ENCODE measurements around the gene NALF2.

DNA sequence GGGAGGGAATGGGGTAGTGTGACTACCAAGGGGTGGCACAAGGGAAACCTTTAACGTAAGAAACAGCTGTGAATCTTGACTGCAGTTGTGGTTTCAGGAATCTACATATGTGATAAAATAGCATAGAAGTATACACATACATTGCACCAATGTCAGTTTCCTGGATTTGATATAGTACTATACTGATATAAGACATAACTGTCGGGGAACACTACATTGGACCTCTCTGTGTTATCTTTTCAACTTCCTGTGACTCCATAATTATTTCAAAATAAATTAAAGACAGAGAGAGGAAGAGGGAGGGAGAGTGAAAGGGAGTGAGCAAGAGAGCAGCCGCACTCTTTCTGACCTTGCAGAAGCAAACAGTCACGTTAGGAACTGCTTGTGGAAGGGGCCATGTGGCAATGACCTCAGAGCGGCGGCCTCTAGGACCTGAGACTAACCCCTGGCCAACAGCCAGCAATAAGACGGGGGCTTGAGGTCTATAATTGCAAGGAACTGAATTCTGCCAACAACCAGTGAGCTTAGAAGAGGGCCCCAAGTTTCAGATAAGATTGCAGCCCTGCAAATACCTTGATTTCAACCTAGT lies 47.4 kb downstream of the NALF2 start:
- TF ChIP-seq, protein P1, sequence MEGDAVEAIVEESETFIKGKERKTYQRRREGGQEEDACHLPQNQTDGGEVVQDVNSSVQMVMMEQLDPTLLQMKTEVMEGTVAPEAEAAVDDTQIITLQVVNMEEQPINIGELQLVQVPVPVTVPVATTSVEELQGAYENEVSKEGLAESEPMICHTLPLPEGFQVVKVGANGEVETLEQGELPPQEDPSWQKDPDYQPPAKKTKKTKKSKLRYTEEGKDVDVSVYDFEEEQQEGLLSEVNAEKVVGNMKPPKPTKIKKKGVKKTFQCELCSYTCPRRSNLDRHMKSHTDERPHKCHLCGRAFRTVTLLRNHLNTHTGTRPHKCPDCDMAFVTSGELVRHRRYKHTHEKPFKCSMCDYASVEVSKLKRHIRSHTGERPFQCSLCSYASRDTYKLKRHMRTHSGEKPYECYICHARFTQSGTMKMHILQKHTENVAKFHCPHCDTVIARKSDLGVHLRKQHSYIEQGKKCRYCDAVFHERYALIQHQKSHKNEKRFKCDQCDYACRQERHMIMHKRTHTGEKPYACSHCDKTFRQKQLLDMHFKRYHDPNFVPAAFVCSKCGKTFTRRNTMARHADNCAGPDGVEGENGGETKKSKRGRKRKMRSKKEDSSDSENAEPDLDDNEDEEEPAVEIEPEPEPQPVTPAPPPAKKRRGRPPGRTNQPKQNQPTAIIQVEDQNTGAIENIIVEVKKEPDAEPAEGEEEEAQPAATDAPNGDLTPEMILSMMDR (IDR thresholded peaks at IDR 0.05; ENCODE audit: poor library complexity): no peak
- TF ChIP-seq EZH2 (IDR thresholded peaks at IDR 0.05; ENCODE audit: borderline replicate concordance) (no peak), EZH2phosphoT487 (IDR thresholded peaks at IDR 0.05; ENCODE audit: low read depth, severe bottlenecking, unreplicated experiment) (no peak)

All from hepatocyte (in vitro differentiated cells).